Measurements from ENCODE around the gene DCUN1D4.

GRCh38 chr4:51833236-51833635, 9.7 kb upstream of the DCUN1D4 start:
- TF ChIP-seq NFIC (IDR thresholded peaks at IDR 0.05) (no peak), CEBPB (IDR thresholded peaks at IDR 0.05) (no peak), EP300 (IDR thresholded peaks at IDR 0.05; ENCODE audit: borderline replicate concordance) (no peak), MAX (IDR thresholded peaks at IDR 0.05) (no peak), CREB1 (IDR thresholded peaks at IDR 0.05; ENCODE audit: low read depth) (no peak), TAF1 (IDR thresholded peaks at IDR 0.05; ENCODE audit: low read depth) (no peak), RAD21 (IDR thresholded peaks at IDR 0.05; ENCODE audit: low read depth) (no peak), REST (IDR thresholded peaks at IDR 0.05; ENCODE audit: low read depth) (no peak), TEAD4 (IDR thresholded peaks at IDR 0.05) (no peak)

Data from Ishikawa (cell line).